Upper lobe of left lung (tissue), 6 donors: ENCODE results near the gene SPDEF. TPM values are rescaled to one million over a fixed set of nuclear protein-coding genes. Genes with fewer than 3 reads are reported as not detected.

Source experiments
- ATAC-seq, 2 donors: fragments of 200-7000 bp; cut with Tn5 transposase; one replicate each; pipeline ENCODE4 v1.9.1; 2022; ENCODE audit warnings: mild to moderate bottlenecking in 2 of 2, moderate library complexity in 2 of 2; ENCODE audit not compliant: low FRiP score in 2 of 2
- DNase-seq, 2 donors: peaks; one replicate each; pipeline ENCODE4 v3.0.0-alpha.2; 2019 to 2020
- H3K27ac ChIP-seq, 4 donors: fragments of 200-600 bp; sonication (generic); one replicate each; pipeline ENCODE4 v1.5.1; 2016 to 2019
- H3K27me3 ChIP-seq, 4 donors: fragments of 200-600 bp; sonication (generic); one replicate each; pipeline ENCODE4 v1.5.1; 2017 to 2019
- H3K36me3 ChIP-seq, 4 donors: fragments of 200-600 bp; sonication (generic); one replicate each; pipeline ENCODE4 v1.5.1; 2016 to 2019
- H3K4me1 ChIP-seq, 4 donors: fragments of 200-600 bp; sonication (generic); one replicate each; pipeline ENCODE4 v1.5.1; 2018 to 2019
- H3K4me3 ChIP-seq, 4 donors: fragments of 200-600 bp; sonication (generic); one replicate each; pipeline ENCODE4 v1.5.1; 2017 to 2019; ENCODE audit warnings: mild to moderate bottlenecking in 2 of 4, moderate library complexity in 1 of 4
- H3K9me3 ChIP-seq, 4 donors: fragments of 200-600 bp; sonication (generic); one replicate each; pipeline ENCODE4 v1.5.1; 2018 to 2019
- EP300 ChIP-seq, 4 donors: sonication (generic); formaldehyde crosslinking; IDR thresholded peaks; one replicate each; pipeline ENCODE4 v1.5.1; 2017; ENCODE audit warnings: antibody characterized with exemption in 4 of 4, control low read depth in 2 of 4
- POLR2A ChIP-seq, 4 donors: fragments of 450-650 bp; IDR thresholded peaks; one replicate each; pipeline ENCODE4 v1.5.1; 2016 to 2017; ENCODE audit warnings: antibody characterized with exemption in 4 of 4, mild to moderate bottlenecking in 2 of 4
- POLR2AphosphoS5 ChIP-seq, 2 donors: sonication (generic); formaldehyde crosslinking; IDR thresholded peaks; one replicate each; pipeline ENCODE4 v1.5.1; 2017; ENCODE audit warnings: antibody characterized with exemption in 2 of 2
- WGBS, 2 donors: methylation state at CpG; one replicate each; pipeline ENCODE4 v1.1.5; 2017 to 2018; 5-methylcytosine and 5-hydroxymethylcytosine counted together
- total RNA-seq, 6 donors: library from RNA; depleted of rRNA in 4 of 6; stranded (reverse); fragments of >200 nt in 4 of 6; gene quantifications; one replicate each; pipeline versions ENCODE4 v1.1.0 to v1.2.1, GENCODE V29; 2016 to 2021
- TF ChIP-seq, protein P1 (sequence below), 6 experiments: fragments of 450-650 bp in 4 of 6; fragments of 200-600 bp in 2 of 6; sonication (generic) in 2 of 6; IDR thresholded peaks; one replicate each; pipeline ENCODE4 v1.5.1; 2016 to 2019; ENCODE audit warnings: antibody characterized with exemption in 6 of 6
- donor health status: DM: no; HTN: no; CAD: no; lungs with moderate emphysema.
- donor health status: DM: no; HTN: yes; CAD: no; lungs with severe emphysema.

The SPDEF gene
- total RNA-seq, 6 donors from 2014 or later = 0.61 to 5.2 (median 3.8) TPM

DNA sequence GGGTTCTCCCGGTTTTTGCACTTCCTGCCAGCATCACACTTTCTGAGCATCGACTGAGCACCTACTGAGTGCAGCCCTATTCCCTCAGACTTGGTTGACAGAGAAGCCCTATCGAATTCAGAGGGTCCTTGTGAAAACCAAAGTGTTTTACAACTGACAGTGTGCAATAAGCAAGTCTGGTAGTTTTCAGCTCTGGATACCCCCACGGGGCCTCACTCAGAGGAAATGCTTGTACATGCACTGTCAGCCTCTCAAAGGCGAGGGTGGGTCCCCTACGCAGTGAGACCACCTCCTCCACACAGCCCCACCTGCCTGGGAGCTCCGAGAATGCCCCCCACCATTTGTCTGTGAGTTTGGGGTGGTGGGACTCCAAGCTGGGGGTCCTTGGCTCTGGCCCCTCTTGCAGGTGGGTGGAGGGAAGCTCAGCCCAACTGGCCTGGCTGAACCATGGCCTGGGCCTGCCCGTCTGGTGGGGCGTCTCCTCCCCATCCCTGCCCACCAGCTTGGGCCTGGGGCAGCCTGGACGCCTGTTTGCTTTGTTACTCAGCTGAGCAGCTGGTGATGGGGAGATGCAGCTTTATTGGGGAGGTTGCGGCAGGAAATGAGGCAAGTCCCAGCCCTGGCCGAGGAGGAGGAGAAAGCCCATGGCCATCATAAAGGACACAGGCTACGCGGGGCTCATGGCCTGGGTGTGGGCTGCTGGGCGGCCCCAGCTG is 1.7 kb downstream of the SPDEF start:
- Histone ChIP-seq H3K36me3 (no peaks in the 10 kb centered on the region), H3K9me3 (peaks cover 0 to 3% (median 0%) of the 10 kb centered on the region in 4 donors), H3K4me3 (no peak overlapping the region), H3K27me3 (no peaks in the 10 kb centered on the region), H3K4me1 (peaks cover 0 to 13% (median 5%) of the 10 kb centered on the region in 4 donors), H3K27ac (no peak overlapping the region)
- ATAC-seq = no peak
- no peak for TF ChIP-seq EP300 (IDR thresholded peaks at IDR 0.05)
- TF ChIP-seq, protein P1, sequence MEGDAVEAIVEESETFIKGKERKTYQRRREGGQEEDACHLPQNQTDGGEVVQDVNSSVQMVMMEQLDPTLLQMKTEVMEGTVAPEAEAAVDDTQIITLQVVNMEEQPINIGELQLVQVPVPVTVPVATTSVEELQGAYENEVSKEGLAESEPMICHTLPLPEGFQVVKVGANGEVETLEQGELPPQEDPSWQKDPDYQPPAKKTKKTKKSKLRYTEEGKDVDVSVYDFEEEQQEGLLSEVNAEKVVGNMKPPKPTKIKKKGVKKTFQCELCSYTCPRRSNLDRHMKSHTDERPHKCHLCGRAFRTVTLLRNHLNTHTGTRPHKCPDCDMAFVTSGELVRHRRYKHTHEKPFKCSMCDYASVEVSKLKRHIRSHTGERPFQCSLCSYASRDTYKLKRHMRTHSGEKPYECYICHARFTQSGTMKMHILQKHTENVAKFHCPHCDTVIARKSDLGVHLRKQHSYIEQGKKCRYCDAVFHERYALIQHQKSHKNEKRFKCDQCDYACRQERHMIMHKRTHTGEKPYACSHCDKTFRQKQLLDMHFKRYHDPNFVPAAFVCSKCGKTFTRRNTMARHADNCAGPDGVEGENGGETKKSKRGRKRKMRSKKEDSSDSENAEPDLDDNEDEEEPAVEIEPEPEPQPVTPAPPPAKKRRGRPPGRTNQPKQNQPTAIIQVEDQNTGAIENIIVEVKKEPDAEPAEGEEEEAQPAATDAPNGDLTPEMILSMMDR (IDR thresholded peaks at IDR 0.05) = no peak
- TF ChIP-seq POLR2A (IDR thresholded peaks at IDR 0.05) = no peak
- no peak for TF ChIP-seq POLR2AphosphoS5 (IDR thresholded peaks at IDR 0.05)
- DNase-seq = peak in 1 of 2 donors; percentile 62
- 37 to 50% methylated on average over 3 to 15 of the region's 15 CpGs for WGBS, 2 donors

DNA sequence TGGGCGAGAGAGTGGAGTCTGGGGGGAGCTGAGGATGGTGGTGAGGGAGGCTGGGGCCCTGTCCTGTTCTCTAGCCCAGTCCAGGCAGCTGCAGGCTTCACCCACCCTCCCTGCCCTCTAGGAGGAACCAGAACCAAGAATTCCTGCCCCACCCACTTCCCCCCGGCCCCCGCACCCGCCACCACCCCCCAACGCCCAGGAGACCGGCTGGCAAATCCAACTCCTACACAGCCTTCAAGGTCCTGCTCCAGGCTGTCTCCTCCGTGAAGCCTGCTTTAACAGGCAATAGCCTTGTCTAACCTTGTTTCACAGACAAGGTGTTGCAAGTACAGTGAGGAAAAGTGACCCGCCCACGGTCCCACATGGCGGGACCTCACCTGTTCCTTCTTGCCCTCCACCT is 2.4 kb downstream of the SPDEF start:
- DNase-seq (no peak), ATAC-seq (no peak)
- WGBS, 2 donors = 47 to 70% methylated on average over 6 to 10 of the region's 10 CpGs
- Histone ChIP-seq H3K36me3 (no peaks in the 10 kb centered on the region), H3K27me3 (no peaks in the 10 kb centered on the region), H3K4me3 (no peak overlapping the region), H3K27ac (no peak overlapping the region), H3K9me3 (peaks cover 0 to 3% (median 0%) of the 10 kb centered on the region in 4 donors), H3K4me1 (peaks cover 0 to 13% (median 5%) of the 10 kb centered on the region in 4 donors)
- TF ChIP-seq POLR2AphosphoS5 (IDR thresholded peaks at IDR 0.05) (no peak), POLR2A (IDR thresholded peaks at IDR 0.05) (no peak), EP300 (IDR thresholded peaks at IDR 0.05) (no peak)

DNA sequence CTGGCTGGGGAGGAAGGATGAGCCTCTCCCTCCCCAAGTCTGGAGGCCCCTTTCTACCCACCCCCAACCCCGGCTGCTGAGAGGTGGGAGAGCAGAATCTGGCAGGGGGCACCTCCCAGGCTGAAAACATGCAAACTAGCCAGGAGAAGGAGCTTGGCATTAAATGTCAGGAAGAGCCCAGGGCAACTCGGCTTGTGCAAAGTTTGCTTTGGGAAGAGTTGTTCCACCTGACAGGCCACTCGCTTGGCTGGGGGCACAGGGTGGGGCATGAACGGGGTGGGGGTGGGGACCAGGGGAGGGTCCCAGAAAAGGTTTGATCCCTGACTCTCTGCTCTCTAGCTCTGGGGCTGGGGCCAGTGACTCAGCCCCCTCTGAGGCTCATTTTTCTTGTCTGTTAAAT is 3.0 kb downstream of the SPDEF start:
- no peak overlapping the region for H3K27ac ChIP-seq
- TF ChIP-seq EP300 (IDR thresholded peaks at IDR 0.05) (no peak), POLR2A (IDR thresholded peaks at IDR 0.05) (no peak), POLR2AphosphoS5 (IDR thresholded peaks at IDR 0.05) (no peak)
- TF ChIP-seq, protein P1 (IDR thresholded peaks at IDR 0.05) = no peak
- 40 to 51% methylated on average over 2 to 4 of the region's 4 CpGs for WGBS, 2 donors
- H3K4me1 ChIP-seq = peaks cover 0 to 13% (median 5%) of the 10 kb centered on the region in 4 donors
- H3K9me3 ChIP-seq = peaks cover 0 to 1% (median 0%) of the 10 kb centered on the region in 4 donors
- DNase-seq = no peak
- H3K36me3 ChIP-seq = no peaks in the 10 kb centered on the region
- H3K4me3 ChIP-seq = no peak overlapping the region
- H3K27me3 ChIP-seq = no peaks in the 10 kb centered on the region
- no peak for ATAC-seq

DNA sequence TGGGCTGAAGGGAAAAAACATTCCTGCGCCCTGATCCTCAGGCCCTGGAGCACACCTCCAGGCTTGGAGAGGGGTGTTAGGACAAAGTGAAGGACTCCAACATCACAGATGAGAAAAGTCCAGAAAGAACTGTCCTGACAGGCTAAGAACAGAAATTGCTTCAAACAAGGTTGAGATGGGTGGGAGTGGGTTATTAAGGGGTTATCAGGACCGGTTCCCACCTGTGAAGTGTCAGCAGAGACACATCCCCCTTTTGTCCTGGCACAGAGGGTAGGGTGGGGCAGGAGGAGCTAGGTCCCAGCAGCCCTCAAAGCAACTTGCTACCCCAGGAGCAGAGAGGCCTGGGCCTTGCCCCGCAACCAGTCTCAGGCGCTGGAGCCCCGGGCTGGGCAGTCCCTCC is 3.5 kb downstream of the SPDEF start:
- no peaks in the 10 kb centered on the region for H3K36me3 ChIP-seq
- no peaks in the 10 kb centered on the region for H3K27me3 ChIP-seq
- WGBS, 2 donors = 88 to 92% methylated on average over 2 to 5 of the region's 5 CpGs
- DNase-seq (no peak), ATAC-seq (no peak)
- H3K4me1 ChIP-seq = peaks cover 0 to 14% (median 6%) of the 10 kb centered on the region in 4 donors
- no peak overlapping the region for H3K27ac ChIP-seq
- H3K4me3 ChIP-seq = no peak overlapping the region
- TF ChIP-seq, protein P1 (IDR thresholded peaks at IDR 0.05) = no peak
- TF ChIP-seq POLR2AphosphoS5 (IDR thresholded peaks at IDR 0.05) (no peak), POLR2A (IDR thresholded peaks at IDR 0.05) (no peak), EP300 (IDR thresholded peaks at IDR 0.05) (no peak)
- no peaks in the 10 kb centered on the region for H3K9me3 ChIP-seq

DNA sequence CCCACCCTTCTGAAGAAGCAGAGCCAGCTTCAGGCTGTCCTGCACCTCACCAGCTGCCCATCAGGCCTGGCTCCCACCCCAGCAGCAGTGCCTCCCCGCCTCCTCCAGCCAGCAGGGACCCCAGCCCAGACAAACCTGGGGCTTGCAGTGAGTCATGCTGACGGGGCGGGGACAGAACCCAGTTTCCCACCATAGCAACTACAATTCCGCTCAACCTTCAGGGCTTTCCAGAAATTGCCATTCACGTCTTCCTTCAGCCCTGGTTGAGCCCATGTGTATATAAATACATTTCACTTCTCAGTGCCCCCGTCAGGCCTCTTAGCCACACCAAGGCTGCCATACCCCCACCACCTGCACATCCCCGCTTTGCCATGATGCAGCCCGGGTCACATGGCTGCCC is 4.4 kb downstream of the SPDEF start:
- Histone ChIP-seq H3K36me3 (no peaks in the 10 kb centered on the region), H3K27ac (no peak overlapping the region), H3K4me1 (peaks cover 5 to 23% (median 12%) of the 10 kb centered on the region in 4 donors), H3K4me3 (no peak overlapping the region), H3K27me3 (no peaks in the 10 kb centered on the region), H3K9me3 (no peaks in the 10 kb centered on the region)
- ATAC-seq (no peak), DNase-seq (no peak)
- TF ChIP-seq, protein P1 (IDR thresholded peaks at IDR 0.05) = no peak
- TF ChIP-seq POLR2AphosphoS5 (IDR thresholded peaks at IDR 0.05) = no peak
- TF ChIP-seq EP300 (IDR thresholded peaks at IDR 0.05) = no peak
- no peak for TF ChIP-seq POLR2A (IDR thresholded peaks at IDR 0.05)
- whole genome bisulfite sequencing, 2 donors = 96 to 97% methylated on average over 8 of the region's 8 CpGs
